ENCODE results near the gene HSPA4.
"Not testable (repeated sequence)": the region's sequence is repeated elsewhere in the genome, so short reads cannot be mapped to it uniquely, and the experiment has no call there.

HSPA4 gene

GRCh38 chr5:133050521-133050920 is 1.3 kb upstream of the HSPA4 start:
- DNase-seq (ENCODE audit: low spot score), result no peak

- DNase-seq (ENCODE audit: low spot score), result no peak
Measured at GRCh38 chr5:133051061-133051541, 712 bp upstream of the HSPA4 start.

- peak; percentile 48 for DNase-seq (ENCODE audit: low spot score)
Measured at GRCh38 chr5:133052317-133053175, 733 bp downstream of the HSPA4 start.

GRCh38 chr5:133053448-133053847 is 1.6 kb downstream of the HSPA4 start:
- no peak for DNase-seq (ENCODE audit: low spot score)

- no peak for DNase-seq (ENCODE audit: low spot score)
Measured at GRCh38 chr5:133054697-133055471, 3.1 kb downstream of the HSPA4 start.

- no peak for DNase-seq (ENCODE audit: low spot score)
Measured at GRCh38 chr5:133056891-133057290, 5.1 kb downstream of the HSPA4 start.

GRCh38 chr5:133059621-133060020 is 7.8 kb downstream of the HSPA4 start:
- no peak for DNase-seq (ENCODE audit: low spot score)

- DNase-seq (ENCODE audit: low spot score), result no peak
Measured at GRCh38 chr5:133062276-133062675, 10.5 kb downstream of the HSPA4 start.

- DNase-seq (ENCODE audit: low spot score), result no peak
Measured at GRCh38 chr5:133063965-133064364, 12.2 kb downstream of the HSPA4 start.

GRCh38 chr5:133065471-133065870 is 13.7 kb downstream of the HSPA4 start:
- DNase-seq (ENCODE audit: low spot score), result peak; percentile 26

- DNase-seq (ENCODE audit: low spot score), result no peak
Measured at GRCh38 chr5:133066045-133066444, 14.2 kb downstream of the HSPA4 start.

GRCh38 chr5:133072021-133072420 is 20.2 kb downstream of the HSPA4 start:
- DNase-seq (ENCODE audit: low spot score), result no peak

GRCh38 chr5:133075572-133076536 is 24.0 kb downstream of the HSPA4 start:
- no peak for DNase-seq (ENCODE audit: low spot score)

- no peak for DNase-seq (ENCODE audit: low spot score)
Measured at GRCh38 chr5:133079048-133079447, 27.2 kb downstream of the HSPA4 start.

GRCh38 chr5:133081036-133081435 is 29.2 kb downstream of the HSPA4 start:
- DNase-seq (ENCODE audit: low spot score), result no peak

GRCh38 chr5:133081703-133082102 is 29.9 kb downstream of the HSPA4 start:
- no peak for DNase-seq (ENCODE audit: low spot score)

- no peak for DNase-seq (ENCODE audit: low spot score)
Measured at GRCh38 chr5:133082128-133082527, 30.3 kb downstream of the HSPA4 start.

GRCh38 chr5:133083901-133084300 is 32.1 kb downstream of the HSPA4 start:
- DNase-seq (ENCODE audit: low spot score), result no peak

- not testable (repeated sequence) for DNase-seq (ENCODE audit: low spot score)
Measured at GRCh38 chr5:133085171-133085570, 33.4 kb downstream of the HSPA4 start.

GRCh38 chr5:133086366-133086875 is 34.6 kb downstream of the HSPA4 start:
- DNase-seq (ENCODE audit: low spot score), result no peak

GRCh38 chr5:133088064-133088463 is 36.3 kb downstream of the HSPA4 start:
- no peak for DNase-seq (ENCODE audit: low spot score)

Data from SK-N-DZ (cell line).